Eye (tissue), 1 donor: ENCODE measurements around the gene ANP32A.

Experiments used
- DNase-seq: peaks from one replicate; pipeline ENCODE4 v3.0.0-alpha.2; 2015

Gene ANP32A

DNA sequence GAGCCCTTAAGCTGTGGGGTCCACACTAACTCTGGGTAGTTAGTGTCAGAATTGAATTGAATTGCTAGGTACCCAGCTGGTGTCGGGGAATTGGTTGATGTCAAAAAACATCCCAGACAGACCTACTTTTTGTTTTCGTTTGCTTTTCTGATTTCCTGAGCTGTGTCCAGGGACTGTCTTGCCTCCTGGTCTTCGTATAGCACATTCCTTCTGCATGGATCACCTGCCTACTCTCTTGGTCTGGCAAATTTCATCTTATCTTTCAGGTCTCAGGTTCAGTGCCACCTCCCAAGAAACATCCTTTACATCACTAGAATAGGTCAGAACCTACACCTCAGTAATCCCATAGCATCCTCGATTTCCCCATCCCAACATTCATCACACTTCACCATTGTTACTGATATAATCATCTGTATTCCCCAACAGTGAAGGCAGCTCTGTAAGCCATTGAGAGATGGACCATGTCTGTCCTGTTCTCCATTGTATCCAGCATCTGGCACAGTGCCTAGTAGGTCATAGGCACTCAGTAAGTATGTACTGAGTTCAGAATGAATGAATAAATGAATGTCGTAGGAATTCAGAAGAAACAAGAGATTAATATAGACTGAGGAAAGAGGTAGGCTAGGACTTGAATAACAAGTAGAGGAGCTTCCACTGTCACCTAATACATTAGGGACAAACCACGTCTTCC, 81.2 kb downstream of the ANP32A start:
- DNase-seq, result no peak

DNA sequence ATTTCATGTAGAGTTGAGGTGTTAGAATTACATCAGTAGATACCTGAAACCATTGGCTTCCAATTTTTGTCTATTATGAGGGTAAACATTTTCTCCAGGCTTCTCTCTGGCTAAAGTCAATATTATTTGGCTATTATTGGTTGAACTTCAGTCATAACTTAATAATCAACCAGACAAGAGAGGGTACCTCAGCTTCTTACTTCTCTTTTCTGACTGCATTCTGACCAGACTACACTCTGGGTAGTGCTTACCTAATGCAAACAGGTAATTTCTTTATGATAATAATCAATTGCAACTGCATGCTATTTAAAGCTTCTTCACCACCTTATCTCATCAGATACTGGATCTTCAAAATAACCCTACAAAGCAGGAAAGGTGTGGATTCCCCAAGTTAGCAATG, 85.1 kb downstream of the ANP32A start:
- no peak for DNase-seq

DNA sequence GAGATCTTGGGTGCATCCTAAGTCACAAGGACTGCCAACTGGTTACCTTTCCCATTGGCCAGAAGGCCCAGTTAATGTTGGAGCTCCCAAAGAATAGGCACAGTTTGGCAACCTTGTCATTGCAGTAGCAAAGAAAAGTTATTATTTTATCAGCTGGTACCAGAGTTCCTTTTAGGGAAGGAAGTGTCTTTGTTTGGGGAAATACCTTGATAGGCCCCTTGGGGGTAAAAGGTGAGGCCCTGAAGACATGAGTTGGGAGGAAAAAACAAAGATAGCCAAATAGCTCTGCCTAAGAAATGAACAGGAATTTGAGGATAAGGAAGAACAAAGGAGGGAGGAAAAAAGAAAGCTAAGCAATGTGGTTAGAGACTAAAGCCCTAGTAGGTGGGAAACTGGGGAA, 85.8 kb downstream of the ANP32A start:
- no peak for DNase-seq

DNA sequence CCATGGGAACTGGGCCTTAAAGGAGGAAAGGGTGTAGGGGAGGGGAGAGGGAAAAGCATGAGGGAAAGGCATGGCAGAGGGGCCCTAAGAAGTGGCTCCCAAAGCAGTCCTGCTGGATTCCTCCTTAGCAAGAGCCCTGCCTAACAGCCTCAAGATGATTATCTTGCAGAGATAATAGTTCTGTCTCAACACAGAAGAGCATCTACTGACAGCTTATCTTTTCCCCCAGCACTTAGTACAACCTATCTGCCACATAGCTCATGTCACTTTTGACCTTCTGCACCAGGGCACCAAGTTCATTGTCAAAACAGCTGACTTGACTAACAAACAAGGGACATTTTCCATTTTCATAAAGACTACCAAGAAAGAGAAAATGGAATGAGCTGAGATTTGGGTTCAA, 86.3 kb downstream of the ANP32A start:
- DNase-seq, result no peak

DNA sequence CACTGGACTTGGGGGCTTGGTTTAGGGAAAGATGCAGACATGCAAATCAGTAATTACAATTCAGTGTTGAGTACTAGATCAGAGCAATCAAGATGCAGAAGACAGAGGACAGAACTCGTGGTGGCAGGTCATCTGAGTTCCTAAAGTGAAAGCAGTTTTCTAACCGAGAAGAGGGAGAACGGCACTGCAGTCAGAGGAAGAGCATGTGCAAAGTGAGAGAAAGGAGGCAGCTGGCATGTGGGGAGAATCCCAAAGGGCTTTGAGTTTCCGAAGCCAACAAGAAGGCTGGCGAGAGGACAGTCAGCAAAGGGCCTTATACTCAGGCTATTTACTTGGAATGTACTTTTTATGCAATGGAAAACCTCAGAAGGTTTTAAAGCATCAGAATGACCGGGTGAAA, 87.0 kb downstream of the ANP32A start:
- no peak for DNase-seq

DNA sequence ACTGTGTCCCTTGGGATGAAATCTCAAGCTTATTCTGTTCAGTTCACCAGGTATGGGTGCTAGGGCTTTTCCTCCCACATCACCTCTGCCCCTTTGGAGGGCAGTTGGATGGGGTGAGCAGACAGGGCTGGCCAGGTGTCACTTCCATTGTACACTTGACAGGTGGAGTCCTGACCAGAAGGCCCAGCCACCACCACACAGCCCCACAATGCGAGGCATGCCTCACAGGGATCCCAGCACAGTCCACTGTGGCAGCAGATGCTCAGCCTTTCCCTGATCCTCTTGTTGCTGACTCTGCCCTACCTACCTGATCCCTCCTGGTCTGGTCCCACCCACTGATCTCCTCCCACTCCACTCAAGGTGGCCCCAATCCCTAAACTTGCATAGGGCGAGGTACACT, 88.2 kb downstream of the ANP32A start:
- no peak for DNase-seq

DNA sequence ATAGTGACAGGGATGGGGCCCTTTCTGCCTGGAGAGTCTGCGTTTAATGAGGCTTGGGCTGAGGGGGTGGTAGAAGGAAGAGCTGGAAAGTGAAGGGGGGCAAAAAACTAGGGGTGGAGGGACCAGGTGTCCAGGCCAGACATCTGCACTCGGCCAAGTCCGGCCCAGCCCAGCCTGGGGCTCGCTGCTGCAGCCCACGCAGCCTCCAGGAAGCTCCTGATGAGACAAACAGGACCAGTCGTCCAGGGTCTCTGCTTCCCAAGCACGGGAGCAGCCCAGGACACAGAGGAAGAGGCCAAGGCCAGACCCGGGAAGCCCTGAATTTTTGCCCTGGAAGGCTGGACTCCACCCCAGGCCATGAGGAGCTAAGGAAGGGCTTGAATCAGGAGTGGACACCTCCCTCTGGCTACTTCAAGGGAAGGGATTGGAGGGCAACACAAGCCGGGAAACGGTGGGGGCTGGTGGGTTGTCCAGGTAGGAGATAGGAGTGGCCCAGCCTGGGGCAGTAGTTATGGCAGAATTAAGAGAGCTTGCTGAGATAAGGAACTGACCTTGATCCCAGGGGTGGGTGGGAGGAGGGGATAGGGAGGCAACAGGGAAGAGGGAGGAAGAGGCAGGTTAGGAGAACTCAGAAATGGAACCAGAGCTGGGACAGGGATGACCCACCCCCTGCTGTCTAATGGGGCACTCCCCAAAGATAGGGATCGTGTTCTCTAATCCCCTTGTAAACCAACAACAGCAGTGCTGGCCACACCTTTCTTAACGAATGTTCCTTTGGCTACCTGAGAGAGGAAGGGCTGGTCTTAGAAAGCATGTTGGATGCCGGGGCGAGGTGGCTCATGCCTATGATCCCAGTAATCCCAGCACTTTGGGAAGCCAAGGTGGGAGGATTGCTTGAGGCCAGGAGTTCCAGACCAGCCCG, 89.5 kb downstream of the ANP32A start:
- DNase-seq, result no peak

DNA sequence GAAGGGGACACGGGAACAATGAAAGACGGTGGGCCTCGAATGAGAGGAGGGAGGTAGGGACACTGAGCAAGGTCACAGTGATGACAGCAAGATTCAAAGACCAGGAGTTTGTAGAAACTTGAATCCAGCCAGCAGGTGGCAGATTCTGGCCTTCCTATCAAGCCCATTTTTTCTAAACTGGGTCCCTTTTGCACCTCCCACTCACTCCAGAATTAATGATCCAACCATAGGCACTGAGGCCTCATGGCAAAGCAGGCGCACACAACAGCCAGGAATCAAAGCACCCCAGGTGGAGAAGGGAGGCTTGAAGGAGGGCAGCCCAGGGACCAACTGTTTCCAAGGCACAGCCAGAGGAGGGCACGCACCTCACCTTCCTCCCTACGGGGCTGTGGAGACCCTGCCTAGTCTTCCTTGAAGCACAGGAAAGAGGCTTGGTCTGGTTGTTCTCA, 90.2 kb downstream of the ANP32A start:
- peak; percentile 78 for DNase-seq

DNA sequence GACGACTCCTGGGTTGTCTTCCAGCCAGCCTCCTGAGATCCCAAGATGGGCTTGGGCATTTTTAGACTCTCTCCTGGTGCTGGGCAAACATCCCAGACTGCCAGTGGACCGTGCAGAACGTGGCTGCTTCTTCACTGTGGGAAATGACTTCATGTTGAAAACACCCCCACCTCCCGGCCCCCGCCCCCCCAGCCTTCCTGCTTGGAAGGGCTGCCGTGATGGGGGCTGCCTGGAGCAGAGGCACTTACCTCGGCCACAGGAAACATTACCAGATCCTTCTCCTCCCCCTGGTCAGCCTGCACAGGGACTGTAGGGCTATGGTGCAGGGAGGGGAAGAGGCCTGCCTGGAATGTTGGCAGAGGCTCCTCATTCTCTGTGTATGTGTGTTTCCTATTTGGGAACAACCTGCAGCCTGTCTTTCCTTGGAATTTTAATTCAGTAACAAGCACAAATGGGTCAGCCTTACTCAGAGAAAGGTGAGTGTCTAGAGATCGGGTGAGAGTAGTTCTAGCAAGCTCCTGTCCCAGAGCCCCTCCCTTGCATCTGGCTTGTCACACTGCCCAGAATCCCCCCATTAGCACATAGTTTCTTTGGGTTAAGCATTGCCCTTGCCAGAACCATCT, 90.8 kb downstream of the ANP32A start:
- DNase-seq, result no peak
